IMR-90 (cell line): ENCODE results near the gene TIPARP. TPM values are rescaled to one million over a fixed set of nuclear protein-coding genes. Genes with fewer than 3 reads are reported as not detected.

ENCODE experiments used
- ATAC-seq: fragments of 200-7000 bp; cut with Tn5 transposase; 2 replicates; pipeline ENCODE4 v1.9.1; 2020; ENCODE audit warnings: low read depth, mild to moderate bottlenecking, moderate library complexity
- BruUV-seq: library from RNA; stranded (reverse); fragments of 400-500 nt; replicated peaks from 2 replicates; lab custom pipeline; 2021; lab: Mats Ljungman, UMichigan
- CTCF ChIA-PET: fragments of 300-600 bp; formaldehyde crosslinking; extraction: SDS; loops from one replicate; lab custom pipeline; 2021; ENCODE audit warnings: antibody characterized with exemption; lab: Yijun Ruan, JAX
- POLR2A ChIA-PET: fragments of 300-600 bp; sonication (Branson Sonifier 250); formaldehyde crosslinking; loops from one replicate; lab custom pipeline; 2022; ENCODE audit warnings: antibody characterized with exemption; ENCODE audit not compliant: unreplicated experiment; lab: Charles Lee
- DNase-seq: peaks from one replicate; pipeline ENCODE4 v3.0.0; 2013
- H2AFZ ChIP-seq: replicated peaks from 2 replicates; pipeline ENCODE3; 2013; ENCODE audit warnings: low read length, mild to moderate bottlenecking; ENCODE audit not compliant: poor library complexity
- H2AK5ac ChIP-seq: 2 replicates; pipeline ENCODE4 v1.6.1; 2013; ENCODE audit warnings: low read depth, low read length, inconsistent platforms
- H2AK9ac ChIP-seq: replicated peaks from 2 replicates; pipeline ENCODE3; 2013; ENCODE audit warnings: mild to moderate bottlenecking, low read depth, low read length, moderate library complexity; ENCODE audit not compliant: poor library complexity
- H2BK120ac ChIP-seq: 2 replicates; pipeline ENCODE4 v1.6.1; 2013; ENCODE audit warnings: low read depth, low read length, inconsistent platforms
- H2BK15ac ChIP-seq: 3 replicates; pipeline ENCODE4 v1.6.1; 2013; ENCODE audit warnings: low read depth, low read length, inconsistent platforms
- H2BK20ac ChIP-seq: 2 replicates; pipeline ENCODE4 v1.6.1; 2013; ENCODE audit warnings: low read depth, mild to moderate bottlenecking, inconsistent platforms, low read length, moderate library complexity
- H2BK5ac ChIP-seq: 2 replicates; pipeline ENCODE4 v1.6.1; 2013; ENCODE audit warnings: mild to moderate bottlenecking, low read depth, low read length, inconsistent platforms; ENCODE audit not compliant: poor library complexity, severe bottlenecking
- H3K14ac ChIP-seq: replicated peaks from 2 replicates; pipeline ENCODE4 v1.6.1; 2013; ENCODE audit warnings: low read depth, low read length, inconsistent platforms
- H3K18ac ChIP-seq: 2 replicates; pipeline ENCODE4 v1.6.1; 2013; ENCODE audit warnings: low read depth, low read length, control low read depth
- H3K23ac ChIP-seq: 2 replicates; pipeline ENCODE4 v1.6.1; 2013; ENCODE audit warnings: low read depth, low read length, inconsistent platforms
- H3K27ac ChIP-seq: 2 replicates; pipeline ENCODE4 v1.5.1; 2013; ENCODE audit warnings: mild to moderate bottlenecking, control low read depth, low read length; ENCODE audit not compliant: insufficient read depth
- H3K27me3 ChIP-seq: 2 replicates; pipeline ENCODE4 v1.6.1; 2013; ENCODE audit warnings: low read length; ENCODE audit not compliant: control insufficient read depth, insufficient read depth
- H3K36me3 ChIP-seq: 2 replicates; pipeline ENCODE4 v1.6.1; 2013; ENCODE audit warnings: low read length, mixed read lengths; ENCODE audit not compliant: control insufficient read depth, insufficient read depth
- H3K4ac ChIP-seq: 2 replicates; pipeline ENCODE4 v1.6.1; 2013; ENCODE audit warnings: low read depth, low read length, inconsistent platforms
- H3K4me1 ChIP-seq: 2 replicates; pipeline ENCODE4 v1.6.1; 2013; ENCODE audit warnings: low read length, mixed read lengths; ENCODE audit not compliant: control insufficient read depth, insufficient read depth
- H3K4me2 ChIP-seq: 2 replicates; pipeline ENCODE4 v1.6.1; 2013; ENCODE audit warnings: low read depth, mild to moderate bottlenecking, control low read depth, low read length, moderate library complexity
- H3K4me3 ChIP-seq: 2 replicates; pipeline ENCODE4 v1.5.1; 2013; ENCODE audit warnings: low read depth, mild to moderate bottlenecking, control low read depth, low read length, moderate library complexity; ENCODE audit not compliant: insufficient read depth
- H3K56ac ChIP-seq: 2 replicates; pipeline ENCODE4 v1.6.1; 2013; ENCODE audit warnings: low read length, inconsistent platforms; ENCODE audit not compliant: insufficient read depth; ENCODE audit errors: extremely low read depth
- H3K79me1 ChIP-seq, 2 experiments: 2 replicates each; pipeline ENCODE4 v1.6.1; 2013; ENCODE audit warnings: low read length in 2 of 2, inconsistent platforms in 1 of 2, low read depth in 1 of 2
- H3K9ac ChIP-seq: 2 replicates; pipeline ENCODE4 v1.6.1; 2013; ENCODE audit warnings: low read depth, low read length, control low read depth
- H3K9me1 ChIP-seq: 2 replicates; pipeline ENCODE4 v1.6.1; 2013; ENCODE audit warnings: low read length, inconsistent platforms; ENCODE audit not compliant: insufficient read depth
- H3K9me3 ChIP-seq: 2 replicates; pipeline ENCODE4 v1.6.1; 2013; ENCODE audit warnings: low read length; ENCODE audit not compliant: control insufficient read depth, insufficient read depth
- H4K20me1 ChIP-seq: 2 replicates; pipeline ENCODE4 v1.6.1; 2013; ENCODE audit warnings: low read length, inconsistent platforms; ENCODE audit not compliant: insufficient read depth
- H4K5ac ChIP-seq: 2 replicates; pipeline ENCODE4 v1.6.1; 2013; ENCODE audit warnings: mild to moderate bottlenecking, low read depth, low read length, control low read depth
- H4K8ac ChIP-seq, 2 experiments: 2 replicates each; pipeline ENCODE4 v1.6.1; 2013; ENCODE audit warnings: low read depth in 2 of 2, low read length in 2 of 2, control low read depth in 1 of 2, inconsistent platforms in 1 of 2
- H4K91ac ChIP-seq: 2 replicates; pipeline ENCODE4 v1.6.1; 2013; ENCODE audit warnings: low read depth, low read length, inconsistent platforms; ENCODE audit not compliant: insufficient read depth
- BHLHE40 ChIP-seq: fragments of 150-350 bp; IDR thresholded peaks from 2 replicates; pipeline ENCODE4 v1.6.1; 2016; ENCODE audit warnings: mild to moderate bottlenecking, low read depth, low read length
- CEBPB ChIP-seq: IDR thresholded peaks from 2 replicates; pipeline ENCODE4 v1.6.1; 2012; ENCODE audit warnings: low read depth, low read length, improper control_type of control experiment
- CHD1 ChIP-seq: IDR thresholded peaks from 2 replicates; pipeline ENCODE4 v1.6.1; 2012; ENCODE audit warnings: low read depth, low read length, improper control_type of control experiment
- FOS ChIP-seq: fragments of 150-350 bp; IDR thresholded peaks from 2 replicates; pipeline ENCODE4 v1.6.1; 2016; ENCODE audit warnings: low read depth, low read length
- MAFK ChIP-seq: IDR thresholded peaks from 2 replicates; pipeline ENCODE4 v1.6.1; 2012; ENCODE audit warnings: low read depth, low read length, improper control_type of control experiment
- MAZ ChIP-seq: IDR thresholded peaks from 2 replicates; pipeline ENCODE4 v1.6.1; 2012; ENCODE audit warnings: low read depth, mild to moderate bottlenecking, low read length, improper control_type of control experiment, moderate library complexity, borderline replicate concordance
- MXI1 ChIP-seq: IDR thresholded peaks from 2 replicates; pipeline ENCODE4 v1.6.1; 2012; ENCODE audit warnings: low read depth, mild to moderate bottlenecking, low read length, moderate library complexity, borderline replicate concordance
- NFE2L2 ChIP-seq: fragments of 150-350 bp; IDR thresholded peaks from 2 replicates; pipeline ENCODE4 v1.6.1; 2016; ENCODE audit warnings: low read depth, mild to moderate bottlenecking, low read length
- POLR2A ChIP-seq: IDR thresholded peaks from 2 replicates; pipeline ENCODE4 v1.6.1; 2012; ENCODE audit warnings: mild to moderate bottlenecking, low read depth, low read length
- RAD21 ChIP-seq: IDR thresholded peaks from 2 replicates; pipeline ENCODE4 v1.6.1; 2012; ENCODE audit warnings: low read length, improper control_type of control experiment
- RCOR1 ChIP-seq: IDR thresholded peaks from 2 replicates; pipeline ENCODE4 v1.6.1; 2012; ENCODE audit warnings: mild to moderate bottlenecking, low read length, improper control_type of control experiment; ENCODE audit not compliant: insufficient replicate concordance
- RFX5 ChIP-seq: IDR thresholded peaks from 2 replicates; pipeline ENCODE4 v1.8.0; 2012; ENCODE audit warnings: low read depth, mild to moderate bottlenecking, low read length, moderate library complexity
- SMC3 ChIP-seq: fragments of 150-350 bp; IDR thresholded peaks from 2 replicates; pipeline ENCODE4 v1.6.1; 2016; ENCODE audit warnings: low read depth, mild to moderate bottlenecking, antibody characterized with exemption, low read length, moderate library complexity
- USF2 ChIP-seq: fragments of 150-350 bp; IDR thresholded peaks from 2 replicates; pipeline ENCODE4 v1.6.1; 2017; ENCODE audit warnings: mild to moderate bottlenecking, antibody characterized with exemption, low read length, low read depth
- WGBS, 2 experiments: methylation state at CpG; one replicate each; pipeline versions ENCODE4 v1.1.5 to v1.1.7; 2013; ENCODE audit warnings: missing lambda C conversion rate in 2 of 2; ENCODE audit not compliant: insufficient read length in 1 of 2; ENCODE audit errors: extremely low coverage in 2 of 2; 5-methylcytosine and 5-hydroxymethylcytosine counted together
- dilution Hi-C: fragments of 300-500 bp; cut with HindIII; formaldehyde crosslinking; loops from one replicate; pipeline ENCODE4 v1.14.3; 2018; ENCODE audit warnings: low sequenced_read_pairs; ENCODE audit not compliant: unreplicated experiment
- in situ Hi-C: fragments of 300-500 bp; cut with MboI; formaldehyde crosslinking; loops from 3 replicates; pipeline ENCODE4 v1.14.3; 2019; ENCODE audit warnings: low sequenced_read_pairs, inconsistent platforms, mixed read lengths
- intact Hi-C: fragments of 100-400 bp; cut with micrococcal nuclease; formaldehyde crosslinking; loops from 2 replicates; pipeline ENCODE4 v1.10.0; 2022
- polyA plus RNA-seq, 3 experiments: library from polyadenylated mRNA; depleted of rRNA; stranded (reverse); fragments of >200 nt; gene quantifications; 2 replicates each; pipeline ENCODE4 v1.2.3, GENCODE V29; 2012; ENCODE audit warnings: low replicate concordance in 1 of 3
- total RNA-seq: library from RNA; depleted of rRNA; stranded (reverse); fragments of >200 nt; gene quantifications from 2 replicates; pipeline ENCODE4 v1.2.3, GENCODE V29; 2012
- TF ChIP-seq, protein P1 (sequence below): conservative IDR thresholded peaks from 2 replicates; pipeline ENCODE4 v1.5.1; 2012; ENCODE audit warnings: mild to moderate bottlenecking, low read depth, low read length, improper control_type of control experiment
- TF ChIP-seq, protein P2 (sequence below): fragments of 150-350 bp; IDR thresholded peaks from 2 replicates; pipeline ENCODE4 v1.6.1; 2016; ENCODE audit warnings: low read depth, mild to moderate bottlenecking, low read length, moderate library complexity, borderline replicate concordance

Gene TIPARP
- total and polyA plus RNA-seq, 2 of the 4 experiments (the other 2 are of a cell fraction), result 12.6 to 70.8 TPM

GRCh38 chr3:156739976-156740375, 65.6 kb downstream of the TIPARP start:
- H3K27me3 ChIP-seq, result no peaks in the 10 kb centered on the region
- no peak overlapping the region for H2BK5ac ChIP-seq
- CTCF ChIA-PET, result no interaction called here
- H3K23ac ChIP-seq, result peak overlapping the region; percentile 66; the same call in 1 of the 2 replicates
- H3K4me2 ChIP-seq, result no peak overlapping the region
- no peak overlapping the region for H4K8ac ChIP-seq
- H3K4me3 ChIP-seq, result no peak overlapping the region
- no peak overlapping the region for H3K9ac ChIP-seq
- H4K91ac ChIP-seq, result no peak overlapping the region
- H3K9me1 ChIP-seq, result no peaks in the 10 kb centered on the region
- in situ Hi-C loops, result no loop called here
- H4K5ac ChIP-seq, result no peak overlapping the region
- no peak overlapping the region for H3K27ac ChIP-seq
- DNase-seq, result no peak
- H2AK5ac ChIP-seq, result no peak overlapping the region
- H2BK15ac ChIP-seq, result no peak overlapping the region
- intact Hi-C loops, result no loop called here
- H3K14ac ChIP-seq, result no peak overlapping the region
- H3K4me1 ChIP-seq, result no peaks in the 10 kb centered on the region
- H3K36me3 ChIP-seq, result no peaks in the 10 kb centered on the region
- H3K56ac ChIP-seq, result no peak overlapping the region
- no peaks in the 10 kb centered on the region for H4K20me1 ChIP-seq
- BruUV-seq, result no TSS peak
- H2AFZ ChIP-seq, result no peak overlapping the region
- no peak overlapping the region for H2BK120ac ChIP-seq
- H2AK9ac ChIP-seq, result no peak overlapping the region
- POLR2A ChIA-PET, result interaction anchor here (0.6 kb wide), 1 partner anchor 250 kb away, joined by 3 read pairs; no protein-coding TSS in a partner anchor
- dilution Hi-C loops, result no loop called here
- no peak for ATAC-seq
- no peak overlapping the region for H3K4ac ChIP-seq
- H3K9me3 ChIP-seq, result no peaks in the 10 kb centered on the region
- no peak overlapping the region for H2BK20ac ChIP-seq
- H3K79me1 ChIP-seq, result no peaks in the 10 kb centered on the region
- TF ChIP-seq, protein P1, sequence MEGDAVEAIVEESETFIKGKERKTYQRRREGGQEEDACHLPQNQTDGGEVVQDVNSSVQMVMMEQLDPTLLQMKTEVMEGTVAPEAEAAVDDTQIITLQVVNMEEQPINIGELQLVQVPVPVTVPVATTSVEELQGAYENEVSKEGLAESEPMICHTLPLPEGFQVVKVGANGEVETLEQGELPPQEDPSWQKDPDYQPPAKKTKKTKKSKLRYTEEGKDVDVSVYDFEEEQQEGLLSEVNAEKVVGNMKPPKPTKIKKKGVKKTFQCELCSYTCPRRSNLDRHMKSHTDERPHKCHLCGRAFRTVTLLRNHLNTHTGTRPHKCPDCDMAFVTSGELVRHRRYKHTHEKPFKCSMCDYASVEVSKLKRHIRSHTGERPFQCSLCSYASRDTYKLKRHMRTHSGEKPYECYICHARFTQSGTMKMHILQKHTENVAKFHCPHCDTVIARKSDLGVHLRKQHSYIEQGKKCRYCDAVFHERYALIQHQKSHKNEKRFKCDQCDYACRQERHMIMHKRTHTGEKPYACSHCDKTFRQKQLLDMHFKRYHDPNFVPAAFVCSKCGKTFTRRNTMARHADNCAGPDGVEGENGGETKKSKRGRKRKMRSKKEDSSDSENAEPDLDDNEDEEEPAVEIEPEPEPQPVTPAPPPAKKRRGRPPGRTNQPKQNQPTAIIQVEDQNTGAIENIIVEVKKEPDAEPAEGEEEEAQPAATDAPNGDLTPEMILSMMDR, result no peak
- TF ChIP-seq RFX5, result no peak
- no peak for TF ChIP-seq MXI1
- no peak for TF ChIP-seq MAZ
- TF ChIP-seq RAD21, result no peak
- TF ChIP-seq FOS, result no peak
- TF ChIP-seq MAFK, result no peak
- no peak for TF ChIP-seq RCOR1
- TF ChIP-seq CHD1, result no peak
- TF ChIP-seq, protein P2, sequence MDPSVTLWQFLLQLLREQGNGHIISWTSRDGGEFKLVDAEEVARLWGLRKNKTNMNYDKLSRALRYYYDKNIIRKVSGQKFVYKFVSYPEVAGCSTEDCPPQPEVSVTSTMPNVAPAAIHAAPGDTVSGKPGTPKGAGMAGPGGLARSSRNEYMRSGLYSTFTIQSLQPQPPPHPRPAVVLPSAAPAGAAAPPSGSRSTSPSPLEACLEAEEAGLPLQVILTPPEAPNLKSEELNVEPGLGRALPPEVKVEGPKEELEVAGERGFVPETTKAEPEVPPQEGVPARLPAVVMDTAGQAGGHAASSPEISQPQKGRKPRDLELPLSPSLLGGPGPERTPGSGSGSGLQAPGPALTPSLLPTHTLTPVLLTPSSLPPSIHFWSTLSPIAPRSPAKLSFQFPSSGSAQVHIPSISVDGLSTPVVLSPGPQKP, result no peak
- no peak for TF ChIP-seq USF2
- TF ChIP-seq SMC3, result no peak
- TF ChIP-seq NFE2L2, result no peak
- TF ChIP-seq BHLHE40, result no peak
- no peak for TF ChIP-seq POLR2A
- TF ChIP-seq CEBPB, result no peak
- WGBS, 2 experiments, result 100% methylated on average over 1 of the region's 2 CpGs; no CpG with 5 or more reads in 1 of the 2 experiments
- no peak overlapping the region for H3K18ac ChIP-seq
